Gastrocnemius medialis (tissue), 4 donors: ENCODE results near the gene SEMA4A. TPM values are rescaled to one million over a fixed set of nuclear protein-coding genes. Genes with fewer than 3 reads are reported as not detected.
"Not testable (repeated sequence)": the region's sequence is repeated elsewhere in the genome, so short reads cannot be mapped to it uniquely, and the experiment has no call there.

Experiments
- ATAC-seq, 2 donors: fragments of 150-250 bp; one replicate each; pipeline ENCODE4 v1.9.1; 2016
- DNase-seq, 2 donors: peaks; one replicate each; pipeline ENCODE4 v3.0.0-alpha.2; 2019
- H3K27ac ChIP-seq, 4 donors: fragments of 200-600 bp; sonication (generic); 1 replicate in 1 of 4; 2 replicates in 3 of 4; pipeline ENCODE4 v1.5.1; 2016 to 2018; ENCODE audit warnings: mild to moderate bottlenecking in 2 of 4, moderate library complexity in 1 of 4
- H3K27me3 ChIP-seq, 3 donors: fragments of 200-600 bp; sonication (generic) in 2 of 3; 1 replicate in 1 of 3; 2 replicates in 2 of 3; pipeline versions ENCODE4 v1.5.1 to v1.6.0; 2016 to 2019; ENCODE audit warnings: mild to moderate bottlenecking in 1 of 3, moderate library complexity in 1 of 3
- H3K36me3 ChIP-seq, 2 donors: fragments of 200-600 bp; sonication (generic) in 1 of 2; one replicate each; pipeline ENCODE4 v1.5.1; 2017 to 2018
- H3K4me1 ChIP-seq, 2 donors: fragments of 200-600 bp; sonication (generic) in 1 of 2; one replicate each; pipeline ENCODE4 v1.5.1; 2016 to 2017; ENCODE audit warnings: mild to moderate bottlenecking in 2 of 2
- H3K4me3 ChIP-seq, 4 donors: fragments of 200-600 bp; sonication (generic) in 3 of 4; 1 replicate in 1 of 4; 2 replicates in 3 of 4; pipeline ENCODE4 v1.5.1; 2016 to 2019; ENCODE audit warnings: mild to moderate bottlenecking in 2 of 4
- H3K9me3 ChIP-seq, 3 donors: fragments of 200-600 bp; sonication (generic) in 2 of 3; 1 replicate in 1 of 3; 2 replicates in 2 of 3; pipeline ENCODE4 v1.5.1; 2016 to 2019
- CTCF ChIP-seq, 5 experiments: fragments of 450-650 bp in 3 of 5; fragments of 200-600 bp in 2 of 5; sonication (generic) in 2 of 5; IDR thresholded peaks in 4 of 5; conservative IDR thresholded peaks in 1 of 5; 1 replicate in 4 of 5; 2 replicates in 1 of 5; pipeline ENCODE4 v1.5.1; 2016 to 2019; ENCODE audit warnings: antibody characterized with exemption in 5 of 5, mild to moderate bottlenecking in 3 of 5, moderate library complexity in 3 of 5
- POLR2A ChIP-seq, 2 donors: fragments of 450-650 bp; IDR thresholded peaks; one replicate each; pipeline ENCODE4 v1.6.1; 2017; ENCODE audit warnings: antibody characterized with exemption in 2 of 2, mild to moderate bottlenecking in 2 of 2, moderate library complexity in 2 of 2
- in situ Hi-C, 4 donors: fragments of 200-750 bp; cut with MboI; loops; one replicate each; pipeline versions ENCODE4 v1.15.0 to v1.8.0; 2017; ENCODE audit warnings: low sequenced_read_pairs in 4 of 4
- intact Hi-C: fragments of 100-400 bp; cut with DNase I; formaldehyde crosslinking; loops from one replicate; pipeline ENCODE4 v1.15.1; 2023; ENCODE audit warnings: low total_unique reads
- total RNA-seq, 4 donors: library from RNA; depleted of rRNA; stranded (reverse); fragments of >200 nt; gene quantifications; one replicate each; pipeline versions ENCODE4 v1.1.0 to v1.2.3, GENCODE V29; 2016

SEMA4A gene
- total RNA-seq, 4 donors from 2014 or later: 0.29 to 2.4 (median 1.2) TPM

- in situ Hi-C loops: loop anchor here in 1 of 4 donors (25.0 kb wide), 1 partner anchor 372 kb away; no protein-coding TSS in a partner anchor
- peak; percentile 22 for ATAC-seq
- intact Hi-C loops: loop anchor here (1.0 kb wide), 1 partner anchor 9 kb away; no protein-coding TSS in a partner anchor
- DNase-seq: peak in 1 of 2 donors; percentile 79
- H3K36me3 ChIP-seq: no peaks in the 10 kb centered on the region
- peaks cover 69 to 70% of the 10 kb centered on the region in 2 donors for H3K4me1 ChIP-seq
- no peaks in the 10 kb centered on the region for H3K27me3 ChIP-seq
- no peaks in the 10 kb centered on the region for H3K9me3 ChIP-seq
- TF ChIP-seq POLR2A (IDR thresholded peaks at IDR 0.05) (peak; percentile 32 to 56), CTCF (IDR thresholded peaks at IDR 0.05 in 4 of 5, conservative IDR thresholded peaks at IDR 0.05 in 1 of 5) (no peak)
- peak overlapping the region; percentile 98 to 99 (median 98) for H3K27ac ChIP-seq
- peak overlapping the region; percentile 94 to 100 (median 96) for H3K4me3 ChIP-seq
Measured at GRCh38 chr1:156115514-156116374, 37.6 kb upstream of the SEMA4A start.

DNA sequence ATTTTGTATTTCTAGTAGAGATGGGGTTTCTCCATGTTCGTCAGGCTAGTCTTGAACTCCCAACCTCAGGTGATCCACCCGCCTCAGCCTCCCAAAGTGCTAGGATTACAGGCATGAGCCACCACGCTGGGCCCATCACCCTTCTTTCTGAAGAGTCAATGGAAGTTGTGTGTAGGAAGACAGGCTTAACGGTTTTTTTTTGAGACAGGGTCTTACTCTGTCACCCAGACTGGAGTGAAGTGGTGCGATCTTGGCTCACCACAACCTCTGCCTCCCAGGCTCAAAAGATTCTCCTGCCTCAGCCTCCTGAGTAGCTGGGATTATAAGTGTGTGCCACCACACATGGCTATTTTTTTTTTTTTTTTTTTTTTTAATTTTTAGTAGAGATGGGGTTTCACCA is 36.7 kb upstream of the SEMA4A start:
- intact Hi-C loops, H3K27me3 ChIP-seq, H3K9me3 ChIP-seq, H3K36me3 ChIP-seq, DNase-seq, ATAC-seq: not testable (repeated sequence)
- in situ Hi-C loops: loop anchor here in 1 of 4 donors (25.0 kb wide), 1 partner anchor 371 kb away; no protein-coding TSS in a partner anchor
- peaks cover 76 to 79% of the 10 kb centered on the region in 2 donors for H3K4me1 ChIP-seq
- H3K27ac ChIP-seq: peak overlapping the region; percentile 98 to 99 (median 98)
- H3K4me3 ChIP-seq: peak overlapping the region; percentile 94 to 100 (median 96)

GRCh38 chr1:156117414-156118176 is 35.8 kb upstream of the SEMA4A start:
- DNase-seq: no peak
- in situ Hi-C loops: loop anchor here in 1 of 4 donors (25.0 kb wide), 1 partner anchor 370 kb away; no protein-coding TSS in a partner anchor

DNA sequence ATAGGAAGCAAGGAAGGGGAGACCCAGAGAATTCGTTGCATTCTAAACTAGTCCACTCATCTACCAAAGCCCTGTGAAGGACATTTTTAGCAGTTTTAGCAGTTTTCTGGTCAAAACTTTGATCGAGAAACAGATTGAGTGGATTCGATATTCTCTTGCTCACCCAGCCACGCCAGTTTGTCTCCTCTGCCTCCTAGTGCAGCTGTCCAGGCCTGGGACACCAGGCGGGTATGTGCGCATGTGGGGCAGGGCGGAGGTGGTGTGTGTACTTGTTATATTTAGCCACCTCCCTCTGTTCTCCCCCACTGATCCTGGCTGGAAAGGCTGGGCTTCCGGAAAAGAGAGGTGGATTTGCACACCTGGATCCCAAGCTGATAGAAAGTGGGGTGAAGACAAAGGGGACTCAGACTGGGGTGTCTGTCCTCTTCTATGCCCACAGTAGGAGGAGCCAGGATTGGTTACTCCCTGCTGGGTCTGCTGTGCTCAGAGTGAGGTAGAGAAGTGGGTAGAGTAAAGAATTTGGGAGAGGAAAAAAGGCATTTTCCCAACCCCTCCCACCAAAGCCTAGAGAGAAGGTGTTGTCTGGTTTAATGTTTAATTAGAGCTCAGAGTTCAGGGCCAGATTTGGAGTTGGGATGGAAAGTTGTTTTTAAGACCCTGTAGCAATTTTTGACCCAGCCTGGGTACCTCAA is 35.1 kb upstream of the SEMA4A start:
- H3K36me3 ChIP-seq: no peaks in the 10 kb centered on the region
- intact Hi-C loops: no loop called here
- no peaks in the 10 kb centered on the region for H3K27me3 ChIP-seq
- TF ChIP-seq CTCF (IDR thresholded peaks at IDR 0.05 in 4 of 5, conservative IDR thresholded peaks at IDR 0.05 in 1 of 5) (no peak), POLR2A (IDR thresholded peaks at IDR 0.05) (peak; percentile 91 to 93)
- peaks cover 79 to 82% of the 10 kb centered on the region in 2 donors for H3K4me1 ChIP-seq
- ATAC-seq (peak; percentile 28 to 30), DNase-seq (peak; percentile 92 to 96)
- H3K27ac ChIP-seq: peak overlapping the region; percentile 98 to 99 (median 98)
- H3K4me3 ChIP-seq: peak overlapping the region; percentile 94 to 100 (median 96)
- in situ Hi-C loops: loop anchor here in 1 of 4 donors (25.0 kb wide), 1 partner anchor 369 kb away; no protein-coding TSS in a partner anchor
- no peaks in the 10 kb centered on the region for H3K9me3 ChIP-seq

More at GRCh38 chr1:156117414-156118176, 35.8 kb upstream of the SEMA4A start:
- Histone ChIP-seq H3K9me3 (no peaks in the 10 kb centered on the region), H3K4me1 (peaks cover 78 to 82% of the 10 kb centered on the region in 2 donors), H3K27ac (peak overlapping the region; percentile 98 to 99 (median 98)), H3K4me3 (peak overlapping the region; percentile 94 to 100 (median 96)), H3K27me3 (no peaks in the 10 kb centered on the region), H3K36me3 (no peaks in the 10 kb centered on the region)
- no peak for TF ChIP-seq CTCF (IDR thresholded peaks at IDR 0.05 in 4 of 5, conservative IDR thresholded peaks at IDR 0.05 in 1 of 5)
- TF ChIP-seq POLR2A (IDR thresholded peaks at IDR 0.05): no peak
- no peak for ATAC-seq
- intact Hi-C loops: no loop called here
